H1 (cell line): ENCODE results near the gene JADE1. TPM values are rescaled to one million over a fixed set of nuclear protein-coding genes. Genes with fewer than 3 reads are reported as not detected.

Experiments
- ASH2L ChIP-seq: fragments of 200-600, 300-600 bp; sonication (generic); IDR thresholded peaks from one replicate; pipeline ENCODE4 v1.7.1; 2017; ENCODE audit warnings: low read length
- CHD2 ChIP-seq: IDR thresholded peaks from 2 replicates; pipeline ENCODE4 v1.6.1; 2012; ENCODE audit warnings: low read length, improper control_type of control experiment
- EP300 ChIP-seq, 2 experiments: IDR thresholded peaks; 1 replicate in 1 of 2; 2 replicates in 1 of 2; pipeline ENCODE4 v1.6.1; 2011 to 2012; ENCODE audit warnings: low read depth in 2 of 2, low read length in 2 of 2, mild to moderate bottlenecking in 2 of 2, borderline replicate concordance in 1 of 2, inconsistent platforms in 1 of 2, moderate library complexity in 1 of 2
- JUND ChIP-seq: IDR thresholded peaks from 2 replicates; pipeline ENCODE4 v1.6.1; 2011; ENCODE audit warnings: mild to moderate bottlenecking, improper control_type of control experiment, low read length
- POU5F1 ChIP-seq: IDR thresholded peaks from 2 replicates; pipeline ENCODE4 v1.6.1; 2011; ENCODE audit warnings: low read depth, mild to moderate bottlenecking, low read length, moderate library complexity
- RXRA ChIP-seq: IDR thresholded peaks from 2 replicates; pipeline ENCODE4 v1.6.1; 2011; ENCODE audit warnings: low read depth, mild to moderate bottlenecking, low read length, moderate library complexity; ENCODE audit not compliant: insufficient read depth
- SIN3A ChIP-seq, 2 experiments: IDR thresholded peaks in 1 of 2; conservative IDR thresholded peaks in 1 of 2; 2 replicates each; pipeline ENCODE4 v1.6.1; 2011 to 2012; ENCODE audit warnings: low read length in 2 of 2, improper control_type of control experiment in 1 of 2, low read depth in 1 of 2, mild to moderate bottlenecking in 1 of 2
- polyA plus RNA-seq, 7 experiments: library from polyadenylated mRNA; depleted of rRNA in 3 of 7; stranded (reverse) in 5 of 7; unstranded in 2 of 7; fragments of >200 nt in 5 of 7; fragments of 200-250 nt in 2 of 7; gene quantifications; 1 replicate in 5 of 7; 2 replicates in 1 of 7; 4 replicates in 1 of 7; pipeline versions ENCODE4 v1.2.1 to v1.2.3, GENCODE V29; 2011 to 2013; ENCODE audit warnings: missing spikeins in 2 of 7, mixed read lengths in 2 of 7
- total RNA-seq: library from RNA; stranded (reverse); fragmentation: NEBNext Ultra II Directional; extraction: Animal tissue kit (Norgen Biotek cat#: 25700); gene quantifications from 2 replicates; pipeline ENCODE4 v1.2.1, GENCODE V29; 2021
- TF ChIP-seq, protein P1 (sequence below): fragments of 300-600 bp; sonication (generic); IDR thresholded peaks from 2 replicates; pipeline ENCODE4 v1.7.1; 2012; ENCODE audit warnings: low read length, moderate library complexity, mild to moderate bottlenecking, inconsistent platforms; ENCODE audit not compliant: insufficient replicate concordance
- TF ChIP-seq, protein P2 (sequence below): IDR thresholded peaks from 2 replicates; pipeline ENCODE4 v1.6.1; 2012; ENCODE audit warnings: inconsistent platforms
- TF ChIP-seq, protein P3 (sequence below): IDR thresholded peaks from 2 replicates; pipeline ENCODE4 v1.6.1; 2011; ENCODE audit warnings: low read length, improper control_type of control experiment

The JADE1 gene
- total and polyA plus RNA-seq, 2 of the 8 experiments (the other 6 are each of a cell fraction or from before 2014, with no cell fraction given) = 37.7 to 213 TPM

DNA sequence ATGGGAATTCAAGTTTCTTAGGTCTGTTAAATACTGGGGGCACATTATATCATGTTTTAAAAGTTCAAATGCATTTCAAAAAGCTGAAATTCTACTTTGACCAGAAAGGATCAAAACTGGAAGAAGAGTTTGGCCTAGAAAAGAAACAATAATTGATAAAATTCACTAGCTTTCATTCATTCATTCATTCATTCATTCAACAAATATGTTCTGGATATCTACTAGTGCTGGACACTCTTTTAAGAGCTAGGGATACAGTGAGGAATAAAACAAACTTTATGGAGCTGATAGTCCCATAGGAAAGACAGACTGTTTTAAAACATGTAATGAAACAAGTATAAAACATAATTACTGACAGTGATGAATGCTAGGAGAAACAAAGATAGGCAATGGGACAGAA is 106.0 kb downstream of the JADE1 start (continued):
- TF ChIP-seq, protein P1, sequence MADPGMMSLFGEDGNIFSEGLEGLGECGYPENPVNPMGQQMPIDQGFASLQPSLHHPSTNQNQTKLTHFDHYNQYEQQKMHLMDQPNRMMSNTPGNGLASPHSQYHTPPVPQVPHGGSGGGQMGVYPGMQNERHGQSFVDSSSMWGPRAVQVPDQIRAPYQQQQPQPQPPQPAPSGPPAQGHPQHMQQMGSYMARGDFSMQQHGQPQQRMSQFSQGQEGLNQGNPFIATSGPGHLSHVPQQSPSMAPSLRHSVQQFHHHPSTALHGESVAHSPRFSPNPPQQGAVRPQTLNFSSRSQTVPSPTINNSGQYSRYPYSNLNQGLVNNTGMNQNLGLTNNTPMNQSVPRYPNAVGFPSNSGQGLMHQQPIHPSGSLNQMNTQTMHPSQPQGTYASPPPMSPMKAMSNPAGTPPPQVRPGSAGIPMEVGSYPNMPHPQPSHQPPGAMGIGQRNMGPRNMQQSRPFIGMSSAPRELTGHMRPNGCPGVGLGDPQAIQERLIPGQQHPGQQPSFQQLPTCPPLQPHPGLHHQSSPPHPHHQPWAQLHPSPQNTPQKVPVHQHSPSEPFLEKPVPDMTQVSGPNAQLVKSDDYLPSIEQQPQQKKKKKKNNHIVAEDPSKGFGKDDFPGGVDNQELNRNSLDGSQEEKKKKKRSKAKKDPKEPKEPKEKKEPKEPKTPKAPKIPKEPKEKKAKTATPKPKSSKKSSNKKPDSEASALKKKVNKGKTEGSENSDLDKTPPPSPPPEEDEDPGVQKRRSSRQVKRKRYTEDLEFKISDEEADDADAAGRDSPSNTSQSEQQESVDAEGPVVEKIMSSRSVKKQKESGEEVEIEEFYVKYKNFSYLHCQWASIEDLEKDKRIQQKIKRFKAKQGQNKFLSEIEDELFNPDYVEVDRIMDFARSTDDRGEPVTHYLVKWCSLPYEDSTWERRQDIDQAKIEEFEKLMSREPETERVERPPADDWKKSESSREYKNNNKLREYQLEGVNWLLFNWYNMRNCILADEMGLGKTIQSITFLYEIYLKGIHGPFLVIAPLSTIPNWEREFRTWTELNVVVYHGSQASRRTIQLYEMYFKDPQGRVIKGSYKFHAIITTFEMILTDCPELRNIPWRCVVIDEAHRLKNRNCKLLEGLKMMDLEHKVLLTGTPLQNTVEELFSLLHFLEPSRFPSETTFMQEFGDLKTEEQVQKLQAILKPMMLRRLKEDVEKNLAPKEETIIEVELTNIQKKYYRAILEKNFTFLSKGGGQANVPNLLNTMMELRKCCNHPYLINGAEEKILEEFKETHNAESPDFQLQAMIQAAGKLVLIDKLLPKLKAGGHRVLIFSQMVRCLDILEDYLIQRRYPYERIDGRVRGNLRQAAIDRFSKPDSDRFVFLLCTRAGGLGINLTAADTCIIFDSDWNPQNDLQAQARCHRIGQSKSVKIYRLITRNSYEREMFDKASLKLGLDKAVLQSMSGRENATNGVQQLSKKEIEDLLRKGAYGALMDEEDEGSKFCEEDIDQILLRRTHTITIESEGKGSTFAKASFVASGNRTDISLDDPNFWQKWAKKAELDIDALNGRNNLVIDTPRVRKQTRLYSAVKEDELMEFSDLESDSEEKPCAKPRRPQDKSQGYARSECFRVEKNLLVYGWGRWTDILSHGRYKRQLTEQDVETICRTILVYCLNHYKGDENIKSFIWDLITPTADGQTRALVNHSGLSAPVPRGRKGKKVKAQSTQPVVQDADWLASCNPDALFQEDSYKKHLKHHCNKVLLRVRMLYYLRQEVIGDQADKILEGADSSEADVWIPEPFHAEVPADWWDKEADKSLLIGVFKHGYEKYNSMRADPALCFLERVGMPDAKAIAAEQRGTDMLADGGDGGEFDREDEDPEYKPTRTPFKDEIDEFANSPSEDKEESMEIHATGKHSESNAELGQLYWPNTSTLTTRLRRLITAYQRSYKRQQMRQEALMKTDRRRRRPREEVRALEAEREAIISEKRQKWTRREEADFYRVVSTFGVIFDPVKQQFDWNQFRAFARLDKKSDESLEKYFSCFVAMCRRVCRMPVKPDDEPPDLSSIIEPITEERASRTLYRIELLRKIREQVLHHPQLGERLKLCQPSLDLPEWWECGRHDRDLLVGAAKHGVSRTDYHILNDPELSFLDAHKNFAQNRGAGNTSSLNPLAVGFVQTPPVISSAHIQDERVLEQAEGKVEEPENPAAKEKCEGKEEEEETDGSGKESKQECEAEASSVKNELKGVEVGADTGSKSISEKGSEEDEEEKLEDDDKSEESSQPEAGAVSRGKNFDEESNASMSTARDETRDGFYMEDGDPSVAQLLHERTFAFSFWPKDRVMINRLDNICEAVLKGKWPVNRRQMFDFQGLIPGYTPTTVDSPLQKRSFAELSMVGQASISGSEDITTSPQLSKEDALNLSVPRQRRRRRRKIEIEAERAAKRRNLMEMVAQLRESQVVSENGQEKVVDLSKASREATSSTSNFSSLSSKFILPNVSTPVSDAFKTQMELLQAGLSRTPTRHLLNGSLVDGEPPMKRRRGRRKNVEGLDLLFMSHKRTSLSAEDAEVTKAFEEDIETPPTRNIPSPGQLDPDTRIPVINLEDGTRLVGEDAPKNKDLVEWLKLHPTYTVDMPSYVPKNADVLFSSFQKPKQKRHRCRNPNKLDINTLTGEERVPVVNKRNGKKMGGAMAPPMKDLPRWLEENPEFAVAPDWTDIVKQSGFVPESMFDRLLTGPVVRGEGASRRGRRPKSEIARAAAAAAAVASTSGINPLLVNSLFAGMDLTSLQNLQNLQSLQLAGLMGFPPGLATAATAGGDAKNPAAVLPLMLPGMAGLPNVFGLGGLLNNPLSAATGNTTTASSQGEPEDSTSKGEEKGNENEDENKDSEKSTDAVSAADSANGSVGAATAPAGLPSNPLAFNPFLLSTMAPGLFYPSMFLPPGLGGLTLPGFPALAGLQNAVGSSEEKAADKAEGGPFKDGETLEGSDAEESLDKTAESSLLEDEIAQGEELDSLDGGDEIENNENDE = no peak
- TF ChIP-seq, protein P2, sequence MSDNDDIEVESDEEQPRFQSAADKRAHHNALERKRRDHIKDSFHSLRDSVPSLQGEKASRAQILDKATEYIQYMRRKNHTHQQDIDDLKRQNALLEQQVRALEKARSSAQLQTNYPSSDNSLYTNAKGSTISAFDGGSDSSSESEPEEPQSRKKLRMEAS = no peak
- TF ChIP-seq POU5F1 = no peak
- TF ChIP-seq CHD2 = no peak
- no peak for TF ChIP-seq SIN3A (conservative IDR thresholded peaks at IDR 0.05 in 1 of 2, IDR thresholded peaks at IDR 0.05 in 1 of 2; ENCODE audit: low read depth in 1 of 2, low read length in 2 of 2)
- TF ChIP-seq JUND = no peak
- TF ChIP-seq EP300 (IDR thresholded peaks at IDR 0.05; ENCODE audit: borderline replicate concordance in 1 of 2, low read depth in 2 of 2, low read length in 2 of 2) = no peak
- TF ChIP-seq ASH2L = no peak
- no peak for TF ChIP-seq RXRA
- TF ChIP-seq, protein P3, sequence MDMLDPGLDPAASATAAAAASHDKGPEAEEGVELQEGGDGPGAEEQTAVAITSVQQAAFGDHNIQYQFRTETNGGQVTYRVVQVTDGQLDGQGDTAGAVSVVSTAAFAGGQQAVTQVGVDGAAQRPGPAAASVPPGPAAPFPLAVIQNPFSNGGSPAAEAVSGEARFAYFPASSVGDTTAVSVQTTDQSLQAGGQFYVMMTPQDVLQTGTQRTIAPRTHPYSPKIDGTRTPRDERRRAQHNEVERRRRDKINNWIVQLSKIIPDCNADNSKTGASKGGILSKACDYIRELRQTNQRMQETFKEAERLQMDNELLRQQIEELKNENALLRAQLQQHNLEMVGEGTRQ = no peak
- TF ChIP-seq, all 59 proteins: peak for 0
